WTC11 (cell line): ENCODE measurements around the gene CRADD. TPM values are rescaled to one million over a fixed set of nuclear protein-coding genes. Genes with fewer than 3 reads are reported as not detected.

Experiments used
- ATAC-seq: fragments of 200-7000 bp; cut with Tn5 transposase; 2 replicates; pipeline ENCODE4 v1.10.0; 2021; ENCODE audit warnings: mild to moderate bottlenecking, moderate library complexity
- CTCF ChIA-PET: fragments of 300-600 bp; sonication (Branson Sonifier 250); formaldehyde crosslinking; loops from one replicate; lab custom pipeline; 2021; ENCODE audit warnings: antibody characterized with exemption; lab: Charles Lee
- POLR2A ChIA-PET: fragments of 350-600 bp; sonication (Branson Sonifier 250); formaldehyde crosslinking; loops from one replicate; lab custom pipeline; 2021; ENCODE audit warnings: antibody characterized with exemption; lab: Charles Lee
- DNase-seq: peaks from one replicate; pipeline ENCODE4 v3.0.0; 2021; ENCODE audit warnings: low spot score
- H3K27ac Mint-ChIP-seq: 2 replicates; pipeline ENCODE4 v1.8.0; 2021; ENCODE audit warnings: mixed read lengths
- H3K27me3 Mint-ChIP-seq: 2 replicates; pipeline ENCODE4 v1.8.0; 2021; ENCODE audit warnings: low read depth, mild to moderate bottlenecking, moderate library complexity, mixed read lengths
- H3K36me3 Mint-ChIP-seq: 2 replicates; pipeline ENCODE4 v1.8.0; 2021; ENCODE audit warnings: mixed read lengths
- H3K4me1 Mint-ChIP-seq: 2 replicates; pipeline ENCODE4 v1.8.0; 2022; ENCODE audit warnings: mixed read lengths
- H3K4me3 Mint-ChIP-seq: 2 replicates; pipeline ENCODE4 v1.8.0; 2021; ENCODE audit warnings: mild to moderate bottlenecking, moderate library complexity, mixed read lengths
- H3K9me3 Mint-ChIP-seq: 2 replicates; pipeline ENCODE4 v1.8.0; 2021; ENCODE audit warnings: mixed read lengths
- ATF1 ChIP-seq: sonication (generic); formaldehyde crosslinking; IDR thresholded peaks from 2 replicates; pipeline ENCODE4 v1.8.1; 2023; ENCODE audit warnings: mild to moderate bottlenecking, moderate library complexity, missing genetic modification reagents
- EMX1 ChIP-seq: fragments of 250-450 bp; sonication (Bioruptor Pico); IDR thresholded peaks from 2 replicates; pipeline ENCODE4 v1.8.0; 2021; ENCODE audit warnings: mild to moderate bottlenecking
- ESRRA ChIP-seq: sonication (generic); formaldehyde crosslinking; IDR thresholded peaks from 2 replicates; pipeline ENCODE4 v1.8.1; 2022; ENCODE audit warnings: mild to moderate bottlenecking, missing genetic modification reagents, borderline replicate concordance
- GABPB1 ChIP-seq: sonication (generic); formaldehyde crosslinking; IDR thresholded peaks from 2 replicates; pipeline ENCODE4 v1.8.1; 2023; ENCODE audit warnings: mild to moderate bottlenecking, missing genetic modification reagents
- IRF2 ChIP-seq: sonication (generic); formaldehyde crosslinking; IDR thresholded peaks from 2 replicates; pipeline ENCODE4 v1.8.0; 2022; ENCODE audit warnings: low read depth, missing genetic modification reagents, borderline replicate concordance
- NFYB ChIP-seq: sonication (generic); formaldehyde crosslinking; conservative IDR thresholded peaks from 2 replicates; pipeline ENCODE4 v1.8.0; 2022; ENCODE audit warnings: low read depth, missing genetic modification reagents
- NR1H2 ChIP-seq: sonication (generic); formaldehyde crosslinking; IDR thresholded peaks from 2 replicates; pipeline ENCODE4 v1.9.0; 2021; ENCODE audit warnings: mild to moderate bottlenecking, moderate library complexity, missing genetic modification reagents
- NR3C1 ChIP-seq: sonication (generic); formaldehyde crosslinking; conservative IDR thresholded peaks from 2 replicates; pipeline ENCODE4 v1.8.1; 2023; ENCODE audit warnings: low read depth, mild to moderate bottlenecking, missing genetic modification reagents
- OVOL2 ChIP-seq: fragments of 250-450 bp; sonication (Bioruptor Pico); IDR thresholded peaks from 2 replicates; pipeline ENCODE4 v1.9.0; 2021; ENCODE audit warnings: mild to moderate bottlenecking, borderline replicate concordance
- RORB ChIP-seq: fragments of 250-450 bp; sonication (Bioruptor Pico); IDR thresholded peaks from 2 replicates; pipeline ENCODE4 v1.9.0; 2021; ENCODE audit warnings: mild to moderate bottlenecking
- SMAD4 ChIP-seq: sonication (generic); formaldehyde crosslinking; IDR thresholded peaks from 2 replicates; pipeline ENCODE4 v1.8.0; 2022; ENCODE audit warnings: mild to moderate bottlenecking, missing genetic modification reagents
- ZNF138 ChIP-seq: sonication (generic); formaldehyde crosslinking; conservative IDR thresholded peaks from 2 replicates; pipeline ENCODE4 v1.8.1; 2022; ENCODE audit warnings: mild to moderate bottlenecking, moderate library complexity, missing genetic modification reagents
- total RNA-seq: library from RNA; stranded (reverse); gene quantifications from 3 replicates; pipeline ENCODE4 v1.2.3, GENCODE V29; 2021
- TF ChIP-seq, protein P1 (sequence below): sonication (generic); formaldehyde crosslinking; IDR thresholded peaks from 2 replicates; pipeline ENCODE4 v1.8.1; 2023; ENCODE audit warnings: mild to moderate bottlenecking, missing genetic modification reagents
- TF ChIP-seq, protein P2 (sequence below): sonication (generic); formaldehyde crosslinking; conservative IDR thresholded peaks from 2 replicates; pipeline ENCODE4 v1.8.1; 2023; ENCODE audit warnings: mild to moderate bottlenecking, low read depth, missing genetic modification reagents, moderate library complexity
- TF ChIP-seq, protein P3 (sequence below): sonication (generic); formaldehyde crosslinking; IDR thresholded peaks from 2 replicates; pipeline ENCODE4 v1.8.1; 2022; ENCODE audit warnings: missing genetic modification reagents, borderline replicate concordance
- TF ChIP-seq, protein P4 (sequence below): sonication (generic); formaldehyde crosslinking; IDR thresholded peaks from 2 replicates; pipeline ENCODE4 v1.8.1; 2022; ENCODE audit warnings: low read depth, mild to moderate bottlenecking, moderate library complexity, missing genetic modification reagents, borderline replicate concordance
- TF ChIP-seq, protein P5 (sequence below): fragments of 250-450 bp; sonication (Bioruptor Pico); IDR thresholded peaks from 2 replicates; pipeline ENCODE4 v1.8.0; 2021; ENCODE audit warnings: mild to moderate bottlenecking
- TF ChIP-seq, protein P6 (sequence below): sonication (generic); formaldehyde crosslinking; IDR thresholded peaks from 2 replicates; pipeline ENCODE4 v1.8.0; 2022; ENCODE audit warnings: mild to moderate bottlenecking, missing genetic modification reagents
- TF ChIP-seq, protein P7 (sequence below): sonication (generic); formaldehyde crosslinking; conservative IDR thresholded peaks from 2 replicates; pipeline ENCODE4 v1.8.1; 2022; ENCODE audit warnings: mild to moderate bottlenecking, missing genetic modification reagents
- TF ChIP-seq, protein P8 (sequence below): fragments of 250-450 bp; sonication (Bioruptor Pico); IDR thresholded peaks from 2 replicates; pipeline ENCODE4 v1.9.0; 2021; ENCODE audit warnings: mild to moderate bottlenecking

The CRADD gene
- total RNA-seq, 1 experiment from 2014 or later = 11.6 TPM

DNA sequence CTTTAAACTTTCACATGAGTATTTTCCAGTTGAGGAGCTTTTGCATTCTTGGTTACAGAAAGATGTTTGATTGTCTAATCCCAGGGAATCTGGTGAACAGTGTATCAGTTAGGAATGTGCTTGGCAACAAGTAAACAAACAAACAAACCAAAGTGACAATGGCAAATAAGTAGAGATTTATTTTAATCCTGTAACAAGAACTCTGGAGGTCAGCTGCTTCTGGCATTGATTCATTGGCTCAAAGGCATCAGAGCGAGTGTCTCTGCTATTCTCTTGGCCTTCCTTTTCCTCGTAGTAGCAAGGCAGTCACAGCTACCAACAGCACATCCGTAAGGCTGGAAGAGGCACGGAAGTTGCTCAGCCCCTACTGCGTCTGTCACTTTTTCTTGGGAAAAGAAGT, 37.2 kb downstream of the CRADD start (continued):
- TF ChIP-seq, protein P1, sequence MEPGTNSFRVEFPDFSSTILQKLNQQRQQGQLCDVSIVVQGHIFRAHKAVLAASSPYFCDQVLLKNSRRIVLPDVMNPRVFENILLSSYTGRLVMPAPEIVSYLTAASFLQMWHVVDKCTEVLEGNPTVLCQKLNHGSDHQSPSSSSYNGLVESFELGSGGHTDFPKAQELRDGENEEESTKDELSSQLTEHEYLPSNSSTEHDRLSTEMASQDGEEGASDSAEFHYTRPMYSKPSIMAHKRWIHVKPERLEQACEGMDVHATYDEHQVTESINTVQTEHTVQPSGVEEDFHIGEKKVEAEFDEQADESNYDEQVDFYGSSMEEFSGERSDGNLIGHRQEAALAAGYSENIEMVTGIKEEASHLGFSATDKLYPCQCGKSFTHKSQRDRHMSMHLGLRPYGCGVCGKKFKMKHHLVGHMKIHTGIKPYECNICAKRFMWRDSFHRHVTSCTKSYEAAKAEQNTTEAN (CRISPR knock-in tag) = no peak

DNA sequence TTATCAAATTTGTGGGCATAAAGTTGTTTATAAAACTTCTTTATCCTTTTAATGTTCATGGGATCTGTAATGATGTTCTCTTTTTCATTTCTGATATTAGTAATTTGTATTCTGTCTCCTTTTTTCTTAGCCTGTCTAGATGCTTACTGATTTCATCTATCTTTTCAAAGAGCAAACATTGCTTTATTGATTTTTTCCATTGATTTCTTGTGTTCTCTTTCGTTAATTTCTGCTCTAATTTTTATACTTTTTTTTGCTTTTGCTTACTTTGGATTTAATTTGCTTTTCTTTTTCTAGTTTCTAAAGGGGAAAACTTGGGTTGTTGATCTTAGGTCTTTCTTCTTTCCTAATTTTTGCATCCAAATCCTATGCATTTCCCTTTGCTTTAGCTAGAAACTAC, 42.5 kb downstream of the CRADD start:
- CTCF ChIA-PET = no interaction called here
- H3K27me3 Mint-ChIP-seq = no peaks in the 10 kb centered on the region
- H3K9me3 Mint-ChIP-seq = peaks cover 40% of the 10 kb centered on the region
- H3K4me1 Mint-ChIP-seq = no peaks in the 10 kb centered on the region
- TF ChIP-seq, protein P2, sequence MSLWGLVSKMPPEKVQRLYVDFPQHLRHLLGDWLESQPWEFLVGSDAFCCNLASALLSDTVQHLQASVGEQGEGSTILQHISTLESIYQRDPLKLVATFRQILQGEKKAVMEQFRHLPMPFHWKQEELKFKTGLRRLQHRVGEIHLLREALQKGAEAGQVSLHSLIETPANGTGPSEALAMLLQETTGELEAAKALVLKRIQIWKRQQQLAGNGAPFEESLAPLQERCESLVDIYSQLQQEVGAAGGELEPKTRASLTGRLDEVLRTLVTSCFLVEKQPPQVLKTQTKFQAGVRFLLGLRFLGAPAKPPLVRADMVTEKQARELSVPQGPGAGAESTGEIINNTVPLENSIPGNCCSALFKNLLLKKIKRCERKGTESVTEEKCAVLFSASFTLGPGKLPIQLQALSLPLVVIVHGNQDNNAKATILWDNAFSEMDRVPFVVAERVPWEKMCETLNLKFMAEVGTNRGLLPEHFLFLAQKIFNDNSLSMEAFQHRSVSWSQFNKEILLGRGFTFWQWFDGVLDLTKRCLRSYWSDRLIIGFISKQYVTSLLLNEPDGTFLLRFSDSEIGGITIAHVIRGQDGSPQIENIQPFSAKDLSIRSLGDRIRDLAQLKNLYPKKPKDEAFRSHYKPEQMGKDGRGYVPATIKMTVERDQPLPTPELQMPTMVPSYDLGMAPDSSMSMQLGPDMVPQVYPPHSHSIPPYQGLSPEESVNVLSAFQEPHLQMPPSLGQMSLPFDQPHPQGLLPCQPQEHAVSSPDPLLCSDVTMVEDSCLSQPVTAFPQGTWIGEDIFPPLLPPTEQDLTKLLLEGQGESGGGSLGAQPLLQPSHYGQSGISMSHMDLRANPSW (CRISPR knock-in tag) = no peak
- DNase-seq (no peak), ATAC-seq (no peak)
- POLR2A ChIA-PET = no interaction called here
- no peak overlapping the region for H3K27ac Mint-ChIP-seq
- H3K36me3 Mint-ChIP-seq = peaks cover 20% of the 10 kb centered on the region
- no peak overlapping the region for H3K4me3 Mint-ChIP-seq

DNA sequence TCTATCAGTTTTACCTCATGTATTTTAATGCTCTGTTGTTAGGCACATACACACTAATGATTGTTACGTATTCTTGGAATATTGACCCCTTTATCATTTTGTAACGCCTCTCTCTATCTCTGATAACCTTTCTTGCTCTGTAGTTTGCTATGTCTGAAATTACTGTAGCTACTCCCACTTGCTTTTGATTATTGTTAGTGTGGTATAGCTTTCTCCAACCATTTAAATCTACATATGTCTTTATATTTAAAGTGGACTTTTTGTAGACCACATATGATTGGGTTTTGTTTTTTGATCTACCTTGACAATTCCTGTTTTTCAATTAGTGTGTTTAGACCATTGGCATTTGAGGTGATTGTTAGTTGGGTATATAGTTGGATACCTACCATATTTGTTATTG, 43.4 kb downstream of the CRADD start:
- ChIA-PET CTCF (no interaction called here), POLR2A (no interaction called here)
- Mint-ChIP-seq H3K4me1 (no peaks in the 10 kb centered on the region), H3K27me3 (no peaks in the 10 kb centered on the region), H3K36me3 (peaks cover 20% of the 10 kb centered on the region), H3K27ac (no peak overlapping the region), H3K9me3 (peaks cover 40% of the 10 kb centered on the region), H3K4me3 (no peak overlapping the region)
- DNase-seq (no peak), ATAC-seq (no peak)
- TF ChIP-seq EMX1 (CRISPR knock-in tag) (no peak), NR1H2 (no peak), SMAD4 (CRISPR knock-in tag) (no peak), OVOL2 (no peak), RORB (CRISPR knock-in tag) (no peak), ZNF138 (CRISPR knock-in tag) (no peak), ATF1 (no peak), NR3C1 (CRISPR knock-in tag) (no peak), GABPB1 (CRISPR knock-in tag) (no peak), NFYB (CRISPR knock-in tag) (no peak), IRF2 (CRISPR knock-in tag) (no peak), ESRRA (CRISPR knock-in tag) (no peak)
- TF ChIP-seq, protein P3, sequence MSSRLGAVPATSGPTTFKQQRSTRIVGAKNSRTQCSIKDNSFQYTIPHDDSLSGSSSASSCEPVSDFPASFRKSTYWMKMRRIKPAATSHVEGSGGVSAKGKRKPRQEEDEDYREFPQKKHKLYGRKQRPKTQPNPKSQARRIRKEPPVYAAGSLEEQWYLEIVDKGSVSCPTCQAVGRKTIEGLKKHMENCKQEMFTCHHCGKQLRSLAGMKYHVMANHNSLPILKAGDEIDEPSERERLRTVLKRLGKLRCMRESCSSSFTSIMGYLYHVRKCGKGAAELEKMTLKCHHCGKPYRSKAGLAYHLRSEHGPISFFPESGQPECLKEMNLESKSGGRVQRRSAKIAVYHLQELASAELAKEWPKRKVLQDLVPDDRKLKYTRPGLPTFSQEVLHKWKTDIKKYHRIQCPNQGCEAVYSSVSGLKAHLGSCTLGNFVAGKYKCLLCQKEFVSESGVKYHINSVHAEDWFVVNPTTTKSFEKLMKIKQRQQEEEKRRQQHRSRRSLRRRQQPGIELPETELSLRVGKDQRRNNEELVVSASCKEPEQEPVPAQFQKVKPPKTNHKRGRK (CRISPR knock-in tag) = no peak
- TF ChIP-seq, protein P4, sequence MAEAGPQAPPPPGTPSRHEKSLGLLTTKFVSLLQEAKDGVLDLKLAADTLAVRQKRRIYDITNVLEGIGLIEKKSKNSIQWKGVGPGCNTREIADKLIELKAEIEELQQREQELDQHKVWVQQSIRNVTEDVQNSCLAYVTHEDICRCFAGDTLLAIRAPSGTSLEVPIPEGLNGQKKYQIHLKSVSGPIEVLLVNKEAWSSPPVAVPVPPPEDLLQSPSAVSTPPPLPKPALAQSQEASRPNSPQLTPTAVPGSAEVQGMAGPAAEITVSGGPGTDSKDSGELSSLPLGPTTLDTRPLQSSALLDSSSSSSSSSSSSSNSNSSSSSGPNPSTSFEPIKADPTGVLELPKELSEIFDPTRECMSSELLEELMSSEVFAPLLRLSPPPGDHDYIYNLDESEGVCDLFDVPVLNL (CRISPR knock-in tag) = no peak
- TF ChIP-seq, protein P5, sequence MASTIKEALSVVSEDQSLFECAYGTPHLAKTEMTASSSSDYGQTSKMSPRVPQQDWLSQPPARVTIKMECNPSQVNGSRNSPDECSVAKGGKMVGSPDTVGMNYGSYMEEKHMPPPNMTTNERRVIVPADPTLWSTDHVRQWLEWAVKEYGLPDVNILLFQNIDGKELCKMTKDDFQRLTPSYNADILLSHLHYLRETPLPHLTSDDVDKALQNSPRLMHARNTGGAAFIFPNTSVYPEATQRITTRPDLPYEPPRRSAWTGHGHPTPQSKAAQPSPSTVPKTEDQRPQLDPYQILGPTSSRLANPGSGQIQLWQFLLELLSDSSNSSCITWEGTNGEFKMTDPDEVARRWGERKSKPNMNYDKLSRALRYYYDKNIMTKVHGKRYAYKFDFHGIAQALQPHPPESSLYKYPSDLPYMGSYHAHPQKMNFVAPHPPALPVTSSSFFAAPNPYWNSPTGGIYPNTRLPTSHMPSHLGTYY = no peak
- TF ChIP-seq, protein P6, sequence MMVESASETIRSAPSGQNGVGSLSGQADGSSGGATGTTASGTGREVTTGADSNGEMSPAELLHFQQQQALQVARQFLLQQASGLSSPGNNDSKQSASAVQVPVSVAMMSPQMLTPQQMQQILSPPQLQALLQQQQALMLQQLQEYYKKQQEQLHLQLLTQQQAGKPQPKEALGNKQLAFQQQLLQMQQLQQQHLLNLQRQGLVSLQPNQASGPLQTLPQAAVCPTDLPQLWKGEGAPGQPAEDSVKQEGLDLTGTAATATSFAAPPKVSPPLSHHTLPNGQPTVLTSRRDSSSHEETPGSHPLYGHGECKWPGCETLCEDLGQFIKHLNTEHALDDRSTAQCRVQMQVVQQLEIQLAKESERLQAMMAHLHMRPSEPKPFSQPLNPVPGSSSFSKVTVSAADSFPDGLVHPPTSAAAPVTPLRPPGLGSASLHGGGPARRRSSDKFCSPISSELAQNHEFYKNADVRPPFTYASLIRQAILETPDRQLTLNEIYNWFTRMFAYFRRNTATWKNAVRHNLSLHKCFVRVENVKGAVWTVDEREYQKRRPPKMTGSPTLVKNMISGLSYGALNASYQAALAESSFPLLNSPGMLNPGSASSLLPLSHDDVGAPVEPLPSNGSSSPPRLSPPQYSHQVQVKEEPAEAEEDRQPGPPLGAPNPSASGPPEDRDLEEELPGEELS (CRISPR knock-in tag) = no peak
- TF ChIP-seq, protein P7, sequence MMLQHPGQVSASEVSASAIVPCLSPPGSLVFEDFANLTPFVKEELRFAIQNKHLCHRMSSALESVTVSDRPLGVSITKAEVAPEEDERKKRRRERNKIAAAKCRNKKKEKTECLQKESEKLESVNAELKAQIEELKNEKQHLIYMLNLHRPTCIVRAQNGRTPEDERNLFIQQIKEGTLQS (CRISPR knock-in tag) = no peak
- TF ChIP-seq, protein P8, sequence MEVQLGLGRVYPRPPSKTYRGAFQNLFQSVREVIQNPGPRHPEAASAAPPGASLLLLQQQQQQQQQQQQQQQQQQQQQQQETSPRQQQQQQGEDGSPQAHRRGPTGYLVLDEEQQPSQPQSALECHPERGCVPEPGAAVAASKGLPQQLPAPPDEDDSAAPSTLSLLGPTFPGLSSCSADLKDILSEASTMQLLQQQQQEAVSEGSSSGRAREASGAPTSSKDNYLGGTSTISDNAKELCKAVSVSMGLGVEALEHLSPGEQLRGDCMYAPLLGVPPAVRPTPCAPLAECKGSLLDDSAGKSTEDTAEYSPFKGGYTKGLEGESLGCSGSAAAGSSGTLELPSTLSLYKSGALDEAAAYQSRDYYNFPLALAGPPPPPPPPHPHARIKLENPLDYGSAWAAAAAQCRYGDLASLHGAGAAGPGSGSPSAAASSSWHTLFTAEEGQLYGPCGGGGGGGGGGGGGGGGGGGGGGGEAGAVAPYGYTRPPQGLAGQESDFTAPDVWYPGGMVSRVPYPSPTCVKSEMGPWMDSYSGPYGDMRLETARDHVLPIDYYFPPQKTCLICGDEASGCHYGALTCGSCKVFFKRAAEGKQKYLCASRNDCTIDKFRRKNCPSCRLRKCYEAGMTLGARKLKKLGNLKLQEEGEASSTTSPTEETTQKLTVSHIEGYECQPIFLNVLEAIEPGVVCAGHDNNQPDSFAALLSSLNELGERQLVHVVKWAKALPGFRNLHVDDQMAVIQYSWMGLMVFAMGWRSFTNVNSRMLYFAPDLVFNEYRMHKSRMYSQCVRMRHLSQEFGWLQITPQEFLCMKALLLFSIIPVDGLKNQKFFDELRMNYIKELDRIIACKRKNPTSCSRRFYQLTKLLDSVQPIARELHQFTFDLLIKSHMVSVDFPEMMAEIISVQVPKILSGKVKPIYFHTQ (CRISPR knock-in tag) = no peak
